Urinary bladder (tissue), 4 donors: ENCODE data around the gene LAMTOR3. TPM values are rescaled to one million over a fixed set of nuclear protein-coding genes. Genes with fewer than 3 reads are reported as not detected.

ENCODE experiments used
- DNase-seq: peaks from one replicate; pipeline ENCODE4 v3.0.0-alpha.2; 2015; ENCODE audit errors: extremely low spot score
- H3K27ac ChIP-seq: one replicate; pipeline ENCODE4 v1.5.1; 2013; ENCODE audit warnings: low read depth, mild to moderate bottlenecking, moderate library complexity
- H3K36me3 ChIP-seq: one replicate; pipeline ENCODE4 v1.6.1; 2013; ENCODE audit warnings: mild to moderate bottlenecking, moderate library complexity; ENCODE audit not compliant: insufficient read depth
- H3K4me1 ChIP-seq: one replicate; pipeline ENCODE4 v1.6.1; 2013; ENCODE audit warnings: mild to moderate bottlenecking, moderate library complexity; ENCODE audit not compliant: insufficient read depth
- H3K4me3 ChIP-seq: one replicate; pipeline ENCODE4 v1.5.1; 2013; ENCODE audit warnings: low read depth, low read length
- WGBS: extraction: QIAGEN DNeasy Blood & Tissue Kit; methylation state at CpG from one replicate; pipeline ENCODE4 v1.1.7; 2013; 5-methylcytosine and 5-hydroxymethylcytosine counted together
- polyA plus RNA-seq: library from polyadenylated mRNA; stranded (reverse); fragments of 200-250 nt; gene quantifications from one replicate; pipeline ENCODE4 v1.2.3, GENCODE V29; 2013
- total RNA-seq: library from RNA; depleted of rRNA; stranded (reverse); fragments of >200 nt; gene quantifications from one replicate; pipeline ENCODE4 v1.2.3, GENCODE V29; 2014
- donor health status: healthy with polysubstance abuse.
- donor health status: healthy.

Gene LAMTOR3
- total and polyA plus RNA-seq, 2 donors: 45.0 to 68.4 TPM

DNA sequence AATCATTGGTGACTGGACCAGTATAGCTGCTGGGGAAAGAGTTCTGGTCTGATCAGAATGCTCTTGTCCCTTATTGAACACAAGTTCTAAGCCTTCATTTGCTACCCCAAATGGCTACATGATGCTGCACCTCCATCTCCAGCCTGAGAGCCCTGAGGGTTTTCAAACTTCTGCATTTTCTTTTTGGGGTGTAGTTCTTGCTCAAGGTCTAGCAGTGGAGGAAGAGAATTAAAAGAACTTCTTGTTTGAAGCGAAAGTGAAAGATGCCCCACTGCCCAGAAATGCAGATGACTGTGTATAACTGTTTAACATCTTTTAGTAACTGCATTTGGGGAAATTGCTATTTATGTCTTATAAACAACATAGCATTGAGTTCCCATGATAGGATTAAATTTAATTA is 38.5 kb downstream of the LAMTOR3 start:
- no peaks in the 10 kb centered on the region for H3K4me1 ChIP-seq
- peaks cover 2% of the 10 kb centered on the region for H3K36me3 ChIP-seq
- 74% methylated on average over 1 of the region's 1 CpG for WGBS
- no peak for DNase-seq
- H3K27ac ChIP-seq: no peak overlapping the region
- no peak overlapping the region for H3K4me3 ChIP-seq

DNA sequence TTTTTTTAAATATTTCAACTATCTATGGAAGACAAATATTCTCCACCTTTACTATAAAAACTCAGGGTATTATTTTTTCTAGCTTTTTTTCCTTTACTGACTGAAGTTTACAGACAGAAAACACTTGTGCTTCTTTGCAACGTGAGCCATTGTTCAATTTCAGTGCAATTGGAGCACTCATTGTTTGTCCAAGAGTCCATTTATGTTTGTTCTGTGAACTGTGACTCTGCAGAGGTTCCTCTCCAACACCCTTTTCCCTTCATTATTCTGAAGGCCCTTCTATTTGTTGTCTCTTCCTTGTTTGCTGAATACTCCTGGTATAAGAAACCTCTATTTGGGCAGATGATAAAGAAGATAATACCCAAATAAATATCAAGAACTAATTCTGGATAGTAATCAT is 40.2 kb downstream of the LAMTOR3 start:
- Histone ChIP-seq H3K4me1 (no peaks in the 10 kb centered on the region), H3K27ac (no peak overlapping the region), H3K36me3 (peaks cover 2% of the 10 kb centered on the region), H3K4me3 (no peak overlapping the region)
- no peak for DNase-seq
- 76% methylated on average over 1 of the region's 1 CpG for WGBS

DNA sequence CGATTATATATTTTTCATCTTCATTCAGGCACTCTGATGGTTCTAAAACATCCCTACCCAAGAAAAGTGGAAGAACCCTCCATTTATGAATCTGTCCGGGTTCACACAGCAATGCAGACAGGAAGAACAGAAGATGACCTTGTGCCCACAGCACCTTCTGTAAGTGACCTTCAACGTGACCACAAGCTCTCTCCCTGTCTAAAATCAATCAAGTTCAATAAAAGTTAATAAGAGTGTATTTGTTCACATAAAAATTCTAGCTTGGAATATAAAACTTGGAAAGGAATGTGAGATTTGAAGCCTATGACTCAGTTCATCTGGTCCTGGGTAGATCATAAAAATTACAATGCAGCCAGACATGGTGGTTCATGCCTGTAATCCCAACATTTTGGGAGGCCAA is 41.0 kb downstream of the LAMTOR3 start:
- H3K27ac ChIP-seq: no peak overlapping the region
- WGBS: 89% methylated on average over 3 of the region's 3 CpGs
- no peak for DNase-seq
- no peak overlapping the region for H3K4me3 ChIP-seq
- H3K4me1 ChIP-seq: no peaks in the 10 kb centered on the region
- peaks cover 2% of the 10 kb centered on the region for H3K36me3 ChIP-seq

DNA sequence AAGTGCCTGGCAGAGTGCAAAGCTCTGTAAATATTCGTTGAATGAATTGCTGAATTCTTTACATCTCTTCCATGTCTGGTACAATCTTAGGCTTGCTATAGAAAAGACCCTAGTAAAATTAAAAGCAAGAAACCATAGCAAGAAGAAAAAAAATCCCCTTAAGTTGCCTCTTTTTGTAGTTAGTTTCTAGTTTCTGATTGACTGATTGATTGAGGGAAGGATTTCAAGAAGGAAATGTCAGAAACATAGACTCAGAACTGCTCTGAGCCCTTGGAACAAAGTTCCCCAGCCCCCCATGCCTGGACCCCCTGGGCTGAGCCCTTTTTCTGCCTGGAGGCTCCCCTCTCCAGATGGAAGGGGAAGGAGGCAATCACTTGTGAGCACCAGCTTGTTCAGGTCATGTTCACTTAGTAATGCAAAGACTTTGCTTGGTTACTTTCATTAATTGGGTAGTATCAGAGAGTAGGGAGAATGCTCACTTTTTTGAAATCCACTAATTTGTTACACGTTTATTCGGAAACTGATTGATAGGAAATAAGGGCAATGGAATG is 42.0 kb downstream of the LAMTOR3 start:
- Histone ChIP-seq H3K4me1 (no peaks in the 10 kb centered on the region), H3K36me3 (peaks cover 2% of the 10 kb centered on the region), H3K4me3 (no peak overlapping the region), H3K27ac (no peak overlapping the region)
- no peak for DNase-seq
- 83% methylated on average over 3 of the region's 3 CpGs for WGBS

DNA sequence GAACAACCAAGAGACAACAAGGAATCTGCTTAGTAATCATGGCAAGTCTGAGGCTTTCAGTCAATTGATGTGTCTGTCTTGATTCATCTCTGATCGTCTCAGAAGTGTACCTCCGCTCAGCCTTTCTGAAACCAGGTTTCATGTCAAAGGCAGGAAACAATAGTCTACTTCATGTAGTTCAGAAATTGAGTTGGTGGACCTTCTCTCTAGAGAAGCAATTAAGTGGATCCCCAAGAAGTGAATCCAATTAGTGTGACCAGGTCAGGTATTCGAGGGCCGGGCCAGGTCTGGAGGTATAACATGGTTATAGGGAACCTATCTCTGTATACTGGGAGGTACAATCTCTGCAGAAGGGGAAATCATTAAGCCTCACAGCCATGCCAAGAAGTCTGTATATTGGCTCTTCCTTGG is 45.6 kb downstream of the LAMTOR3 start:
- Histone ChIP-seq H3K4me3 (no peak overlapping the region), H3K4me1 (no peaks in the 10 kb centered on the region), H3K36me3 (no peaks in the 10 kb centered on the region), H3K27ac (no peak overlapping the region)
- WGBS: 91% methylated on average over 4 of the region's 4 CpGs
- DNase-seq: no peak

DNA sequence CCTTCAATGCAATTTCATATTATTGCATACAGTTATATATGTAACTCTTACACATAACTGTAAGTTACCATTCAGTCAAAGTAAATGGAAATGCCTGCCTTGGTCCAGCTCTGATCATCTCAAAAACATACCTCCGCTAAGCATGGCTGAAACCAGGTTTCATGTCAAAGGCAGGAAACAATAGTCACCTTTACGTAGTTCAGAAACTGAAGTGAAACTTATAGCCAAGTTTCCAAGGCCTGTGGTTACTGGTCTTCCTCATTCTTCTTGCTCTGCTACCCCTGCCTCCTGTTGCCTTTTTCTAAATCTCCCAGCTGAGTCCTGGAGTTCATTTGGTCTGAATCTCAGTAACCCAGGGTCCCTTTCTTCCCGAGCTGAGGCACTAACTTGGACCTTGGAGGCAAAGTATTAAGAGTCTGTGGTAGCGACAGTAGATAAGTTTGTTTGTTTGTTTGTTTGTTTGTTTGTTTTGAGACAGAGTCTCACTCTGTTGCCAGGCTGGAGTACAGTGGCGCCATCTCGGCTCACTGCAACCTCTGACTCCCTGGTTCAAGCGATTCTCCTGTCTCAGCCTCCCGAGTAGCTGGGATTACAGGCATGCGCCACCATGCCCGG is 46.8 kb downstream of the LAMTOR3 start:
- Histone ChIP-seq H3K4me1 (no peaks in the 10 kb centered on the region), H3K36me3 (no peaks in the 10 kb centered on the region), H3K4me3 (no peak overlapping the region), H3K27ac (no peak overlapping the region)
- DNase-seq: no peak
- 89% methylated on average over 10 of the region's 10 CpGs for WGBS

DNA sequence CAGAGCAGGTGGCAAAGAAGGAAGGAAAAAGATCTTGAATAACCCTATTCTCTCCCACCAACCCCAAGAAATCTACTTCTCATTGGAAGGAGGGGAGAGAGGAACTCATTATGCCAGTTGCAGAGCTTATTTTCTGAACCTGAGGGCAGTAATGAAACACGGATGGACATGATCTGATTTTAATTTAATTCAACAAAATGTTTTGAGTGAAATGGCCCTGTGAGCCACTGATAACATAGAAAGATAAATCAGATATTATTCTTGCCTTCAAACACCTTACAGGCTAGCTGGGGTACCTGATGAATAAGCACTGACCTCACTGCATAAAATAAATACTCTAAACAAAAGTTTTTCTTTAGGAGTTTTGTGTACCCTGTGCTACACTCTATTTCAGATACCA is 47.3 kb downstream of the LAMTOR3 start:
- no peak overlapping the region for H3K4me3 ChIP-seq

DNA sequence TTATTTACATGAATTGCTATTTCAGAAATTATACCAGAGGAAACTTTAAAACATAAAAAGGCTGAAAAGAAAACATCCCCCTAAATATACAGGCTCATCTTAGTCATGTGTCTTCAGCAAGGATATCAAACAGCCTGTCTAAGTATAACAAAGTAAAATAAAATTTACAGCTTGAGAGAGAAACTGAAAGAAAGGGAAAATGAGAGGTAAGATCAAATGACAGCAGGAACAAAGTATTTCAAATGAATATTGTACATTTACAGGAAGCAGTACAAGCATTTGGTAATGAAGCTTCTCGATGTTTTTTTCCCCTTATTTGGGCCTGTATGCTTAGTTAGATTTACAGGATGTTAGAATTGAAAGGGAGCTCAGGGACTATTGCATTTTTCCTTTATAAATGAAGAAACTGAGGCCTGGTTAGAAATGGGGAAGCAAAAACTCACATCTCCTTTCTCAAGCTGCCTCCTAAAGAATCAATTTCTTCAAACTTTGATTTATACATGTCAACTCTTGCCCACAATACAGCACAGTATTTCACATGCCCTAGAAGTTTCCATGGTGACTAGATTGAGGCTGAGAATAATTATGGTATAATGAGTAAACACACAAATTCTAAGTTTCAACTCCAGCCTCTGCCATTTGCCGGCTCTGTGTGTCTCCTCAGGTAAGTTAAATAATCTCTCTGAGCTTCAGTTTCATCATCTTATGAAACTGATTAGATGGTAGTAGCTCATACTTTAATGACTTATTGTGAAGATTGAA is 48.3 kb downstream of the LAMTOR3 start:
- 61% methylated on average over 2 of the region's 2 CpGs for WGBS
- Histone ChIP-seq H3K36me3 (no peaks in the 10 kb centered on the region), H3K27ac (no peak overlapping the region), H3K4me1 (no peaks in the 10 kb centered on the region), H3K4me3 (no peak overlapping the region)
- no peak for DNase-seq

More for the DNA sequence above, 47.3 kb downstream of the LAMTOR3 start:
- H3K27ac ChIP-seq: no peak overlapping the region
- H3K36me3 ChIP-seq: no peaks in the 10 kb centered on the region
- H3K4me1 ChIP-seq: no peaks in the 10 kb centered on the region
- no peak for DNase-seq
- WGBS: 68% methylated on average over 1 of the region's 1 CpG

DNA sequence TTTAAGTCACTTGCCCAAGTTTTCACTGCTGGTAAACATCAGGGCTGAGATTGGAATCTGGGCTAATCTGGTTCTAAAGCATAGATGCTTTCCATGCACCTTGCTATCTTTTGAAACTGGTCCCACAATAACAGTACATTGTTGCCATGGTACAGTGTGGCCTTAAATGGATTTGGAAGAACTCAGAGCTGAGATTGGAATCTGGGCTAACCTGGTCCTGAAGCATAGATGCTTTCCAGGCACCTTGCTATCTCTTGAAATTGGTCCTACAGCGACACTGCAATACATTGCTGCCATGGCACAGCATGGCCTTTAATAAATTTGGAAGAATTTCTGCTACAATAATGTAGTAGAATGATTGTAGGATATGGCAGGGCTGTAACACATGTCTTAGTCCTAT is 49.0 kb downstream of the LAMTOR3 start:
- no peaks in the 10 kb centered on the region for H3K4me1 ChIP-seq
- H3K4me3 ChIP-seq: no peak overlapping the region
- no peaks in the 10 kb centered on the region for H3K36me3 ChIP-seq
- DNase-seq: no peak
- WGBS: 71% methylated on average over 1 of the region's 1 CpG
- H3K27ac ChIP-seq: no peak overlapping the region

DNA sequence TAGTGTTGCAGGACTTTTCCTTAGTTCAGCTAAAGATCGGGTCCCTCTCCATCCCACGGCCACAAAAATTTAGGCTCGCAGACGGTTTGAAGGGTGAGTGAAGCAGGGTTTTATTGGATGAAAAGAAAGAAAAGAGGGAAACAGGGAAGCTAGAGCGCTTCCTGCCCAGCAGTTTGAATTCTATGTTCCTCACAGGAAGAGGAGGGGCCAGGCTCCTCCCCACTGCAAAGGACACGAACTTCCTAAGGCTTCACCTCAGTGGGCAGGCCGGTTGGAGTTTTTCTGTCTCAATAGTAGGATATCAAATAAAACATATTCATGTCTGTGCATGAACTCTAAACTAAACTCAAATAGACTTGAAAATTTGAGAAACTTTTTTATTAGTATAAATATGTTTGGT is 50.2 kb downstream of the LAMTOR3 start:
- Histone ChIP-seq H3K4me1 (no peaks in the 10 kb centered on the region), H3K27ac (no peak overlapping the region), H3K36me3 (no peaks in the 10 kb centered on the region), H3K4me3 (no peak overlapping the region)
- DNase-seq: no peak
- WGBS: 85% methylated on average over 7 of the region's 7 CpGs

DNA sequence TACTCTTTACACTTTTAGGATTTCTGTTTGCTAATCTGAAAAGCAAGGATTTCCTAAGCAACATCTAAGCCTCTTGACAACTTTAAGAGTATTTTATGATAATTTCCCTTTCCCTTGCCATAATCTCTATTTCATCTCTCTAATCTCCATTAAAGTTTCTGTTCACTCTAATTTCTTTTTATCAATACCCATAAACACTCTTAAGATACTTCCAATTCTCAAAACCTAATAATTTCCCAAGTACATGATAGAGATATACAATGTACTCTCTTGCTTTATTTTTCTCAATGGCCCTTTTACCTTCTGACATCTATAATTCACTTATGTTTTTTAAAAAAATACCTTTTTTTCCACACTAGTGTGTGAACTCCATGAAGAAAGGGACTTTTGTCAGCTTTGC is 50.8 kb downstream of the LAMTOR3 start:
- no peak for DNase-seq
- Histone ChIP-seq H3K4me1 (no peaks in the 10 kb centered on the region), H3K4me3 (no peak overlapping the region), H3K36me3 (no peaks in the 10 kb centered on the region), H3K27ac (no peak overlapping the region)

DNA sequence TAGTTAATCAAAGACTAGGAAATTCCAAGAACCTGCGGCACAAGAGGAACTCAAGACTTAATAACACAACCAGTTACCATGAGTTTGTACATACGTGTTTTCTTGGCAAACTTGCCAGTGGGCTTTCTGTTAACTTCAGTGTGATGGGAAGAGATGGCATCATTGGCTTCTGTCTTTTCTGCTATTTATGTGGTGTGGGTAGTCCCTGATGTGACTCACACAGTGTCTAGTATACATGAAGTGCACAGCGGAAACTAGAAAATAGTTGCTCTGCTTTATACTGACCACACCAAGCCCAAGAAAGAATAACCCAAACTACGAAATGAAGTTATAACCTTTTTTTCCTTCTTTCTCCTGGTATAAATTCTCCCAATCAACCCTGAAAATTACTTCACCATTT is 53.1 kb downstream of the LAMTOR3 start:
- no peak overlapping the region for H3K27ac ChIP-seq
- no peak for DNase-seq
- 94% methylated on average over 4 of the region's 4 CpGs for WGBS
- no peak overlapping the region for H3K4me3 ChIP-seq
- no peaks in the 10 kb centered on the region for H3K36me3 ChIP-seq
- no peaks in the 10 kb centered on the region for H3K4me1 ChIP-seq

DNA sequence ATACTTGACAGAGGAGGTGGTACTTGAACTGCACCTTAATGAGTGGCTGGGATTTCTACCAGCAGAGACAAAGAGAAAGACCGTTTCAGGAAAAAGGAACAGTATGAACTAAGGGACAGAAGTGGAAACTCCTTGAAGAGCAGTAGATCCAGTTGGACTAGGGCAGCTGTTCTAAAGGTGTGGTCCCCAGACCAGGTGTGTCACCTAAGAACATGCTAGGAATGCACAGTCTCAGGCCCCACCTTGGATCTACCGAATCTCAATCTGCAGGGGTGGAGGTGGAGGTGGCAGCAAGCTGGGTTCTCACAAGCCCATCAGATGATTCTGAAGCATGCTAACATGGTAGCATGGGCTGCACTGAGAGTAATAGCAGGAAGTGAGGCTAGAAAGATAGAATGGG is 55.3 kb downstream of the LAMTOR3 start:
- no peak for DNase-seq
- no peaks in the 10 kb centered on the region for H3K4me1 ChIP-seq
- no peak overlapping the region for H3K27ac ChIP-seq
- WGBS: 89% methylated on average over 2 of the region's 2 CpGs
- H3K4me3 ChIP-seq: no peak overlapping the region
- no peaks in the 10 kb centered on the region for H3K36me3 ChIP-seq

DNA sequence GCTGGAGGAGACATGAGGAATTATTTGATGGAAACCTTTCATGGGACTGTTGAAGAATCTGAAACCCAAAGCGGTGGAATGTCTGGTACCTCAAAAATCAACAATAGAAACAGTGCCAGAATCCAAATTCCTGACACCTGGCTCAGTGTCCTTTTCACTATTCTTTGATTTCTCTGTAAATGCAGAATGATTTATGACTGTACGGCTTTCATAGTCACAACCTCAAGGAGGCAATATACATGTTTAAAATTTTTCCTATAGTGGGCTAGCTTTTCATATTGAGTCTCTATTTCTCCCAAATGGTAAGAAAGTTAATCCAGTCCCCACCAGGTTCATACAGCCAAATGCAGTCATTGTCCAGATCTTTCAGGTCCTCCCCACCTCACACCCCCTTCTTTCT is 58.3 kb downstream of the LAMTOR3 start:
- no peak overlapping the region for H3K27ac ChIP-seq
- no peak overlapping the region for H3K4me3 ChIP-seq
- 93% methylated on average over 2 of the region's 2 CpGs for WGBS
- DNase-seq: no peak
- no peaks in the 10 kb centered on the region for H3K36me3 ChIP-seq
- H3K4me1 ChIP-seq: no peaks in the 10 kb centered on the region
